ENCODE measurements around the gene DUOXA2.

DNA sequence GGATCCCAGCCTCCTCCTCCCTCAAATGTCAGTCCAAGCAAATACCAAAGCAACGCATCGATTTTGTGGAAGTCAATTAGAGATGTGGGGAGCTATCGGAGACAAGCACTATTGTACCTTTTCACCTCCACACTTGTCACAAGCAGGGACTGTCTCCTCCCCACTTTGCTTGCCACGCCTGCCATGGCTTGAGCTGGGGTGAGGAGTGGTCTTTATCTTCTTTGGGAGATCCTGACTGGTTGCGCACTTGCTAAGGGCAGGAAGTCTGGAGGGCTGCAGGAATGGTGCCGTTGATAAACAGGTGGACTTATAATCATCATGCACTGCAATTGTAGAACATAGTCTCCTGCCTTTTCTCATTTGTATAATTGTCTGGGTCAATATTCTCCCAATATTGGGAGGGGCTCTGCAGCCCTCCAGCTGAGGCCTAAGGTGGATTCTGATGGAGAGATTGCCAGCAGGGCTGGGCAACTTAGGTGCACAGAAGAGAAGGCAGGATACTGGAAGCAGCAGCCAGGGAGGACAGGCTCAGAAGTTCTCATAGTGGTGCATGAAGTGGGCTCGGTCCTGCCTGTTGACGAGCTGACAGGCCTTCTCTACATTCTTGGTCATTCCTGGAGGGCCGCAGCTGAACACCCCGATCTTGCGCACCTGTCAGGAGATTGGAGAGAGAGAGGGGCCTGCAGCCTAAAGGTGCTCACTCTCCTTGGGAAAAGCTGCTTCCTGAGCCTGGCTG is 20.3 kb upstream of the DUOXA2 start:
- TF ChIP-seq EZH2 (IDR thresholded peaks at IDR 0.05; ENCODE audit: low read depth, unreplicated experiment), result no peak
- TF ChIP-seq, protein P1, sequence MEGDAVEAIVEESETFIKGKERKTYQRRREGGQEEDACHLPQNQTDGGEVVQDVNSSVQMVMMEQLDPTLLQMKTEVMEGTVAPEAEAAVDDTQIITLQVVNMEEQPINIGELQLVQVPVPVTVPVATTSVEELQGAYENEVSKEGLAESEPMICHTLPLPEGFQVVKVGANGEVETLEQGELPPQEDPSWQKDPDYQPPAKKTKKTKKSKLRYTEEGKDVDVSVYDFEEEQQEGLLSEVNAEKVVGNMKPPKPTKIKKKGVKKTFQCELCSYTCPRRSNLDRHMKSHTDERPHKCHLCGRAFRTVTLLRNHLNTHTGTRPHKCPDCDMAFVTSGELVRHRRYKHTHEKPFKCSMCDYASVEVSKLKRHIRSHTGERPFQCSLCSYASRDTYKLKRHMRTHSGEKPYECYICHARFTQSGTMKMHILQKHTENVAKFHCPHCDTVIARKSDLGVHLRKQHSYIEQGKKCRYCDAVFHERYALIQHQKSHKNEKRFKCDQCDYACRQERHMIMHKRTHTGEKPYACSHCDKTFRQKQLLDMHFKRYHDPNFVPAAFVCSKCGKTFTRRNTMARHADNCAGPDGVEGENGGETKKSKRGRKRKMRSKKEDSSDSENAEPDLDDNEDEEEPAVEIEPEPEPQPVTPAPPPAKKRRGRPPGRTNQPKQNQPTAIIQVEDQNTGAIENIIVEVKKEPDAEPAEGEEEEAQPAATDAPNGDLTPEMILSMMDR (conservative IDR thresholded peaks at IDR 0.05; ENCODE audit: low read depth in 2 of 2), result no peak
- TF ChIP-seq CREB1 (CRISPR knock-in tag; IDR thresholded peaks at IDR 0.05; ENCODE audit: low read depth), result no peak
- no peak for TF ChIP-seq EZH2phosphoT487 (IDR thresholded peaks at IDR 0.05; ENCODE audit: unreplicated experiment)
- TF ChIP-seq, protein P2, sequence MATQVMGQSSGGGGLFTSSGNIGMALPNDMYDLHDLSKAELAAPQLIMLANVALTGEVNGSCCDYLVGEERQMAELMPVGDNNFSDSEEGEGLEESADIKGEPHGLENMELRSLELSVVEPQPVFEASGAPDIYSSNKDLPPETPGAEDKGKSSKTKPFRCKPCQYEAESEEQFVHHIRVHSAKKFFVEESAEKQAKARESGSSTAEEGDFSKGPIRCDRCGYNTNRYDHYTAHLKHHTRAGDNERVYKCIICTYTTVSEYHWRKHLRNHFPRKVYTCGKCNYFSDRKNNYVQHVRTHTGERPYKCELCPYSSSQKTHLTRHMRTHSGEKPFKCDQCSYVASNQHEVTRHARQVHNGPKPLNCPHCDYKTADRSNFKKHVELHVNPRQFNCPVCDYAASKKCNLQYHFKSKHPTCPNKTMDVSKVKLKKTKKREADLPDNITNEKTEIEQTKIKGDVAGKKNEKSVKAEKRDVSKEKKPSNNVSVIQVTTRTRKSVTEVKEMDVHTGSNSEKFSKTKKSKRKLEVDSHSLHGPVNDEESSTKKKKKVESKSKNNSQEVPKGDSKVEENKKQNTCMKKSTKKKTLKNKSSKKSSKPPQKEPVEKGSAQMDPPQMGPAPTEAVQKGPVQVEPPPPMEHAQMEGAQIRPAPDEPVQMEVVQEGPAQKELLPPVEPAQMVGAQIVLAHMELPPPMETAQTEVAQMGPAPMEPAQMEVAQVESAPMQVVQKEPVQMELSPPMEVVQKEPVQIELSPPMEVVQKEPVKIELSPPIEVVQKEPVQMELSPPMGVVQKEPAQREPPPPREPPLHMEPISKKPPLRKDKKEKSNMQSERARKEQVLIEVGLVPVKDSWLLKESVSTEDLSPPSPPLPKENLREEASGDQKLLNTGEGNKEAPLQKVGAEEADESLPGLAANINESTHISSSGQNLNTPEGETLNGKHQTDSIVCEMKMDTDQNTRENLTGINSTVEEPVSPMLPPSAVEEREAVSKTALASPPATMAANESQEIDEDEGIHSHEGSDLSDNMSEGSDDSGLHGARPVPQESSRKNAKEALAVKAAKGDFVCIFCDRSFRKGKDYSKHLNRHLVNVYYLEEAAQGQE (IDR thresholded peaks at IDR 0.05; ENCODE audit: unreplicated experiment), result no peak
- TF ChIP-seq, protein P3, sequence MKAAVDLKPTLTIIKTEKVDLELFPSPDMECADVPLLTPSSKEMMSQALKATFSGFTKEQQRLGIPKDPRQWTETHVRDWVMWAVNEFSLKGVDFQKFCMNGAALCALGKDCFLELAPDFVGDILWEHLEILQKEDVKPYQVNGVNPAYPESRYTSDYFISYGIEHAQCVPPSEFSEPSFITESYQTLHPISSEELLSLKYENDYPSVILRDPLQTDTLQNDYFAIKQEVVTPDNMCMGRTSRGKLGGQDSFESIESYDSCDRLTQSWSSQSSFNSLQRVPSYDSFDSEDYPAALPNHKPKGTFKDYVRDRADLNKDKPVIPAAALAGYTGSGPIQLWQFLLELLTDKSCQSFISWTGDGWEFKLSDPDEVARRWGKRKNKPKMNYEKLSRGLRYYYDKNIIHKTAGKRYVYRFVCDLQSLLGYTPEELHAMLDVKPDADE (IDR thresholded peaks at IDR 0.05), result no peak
- no peak for TF ChIP-seq STAT1 (IDR thresholded peaks at IDR 0.05; ENCODE audit: unreplicated experiment)
- no peak for TF ChIP-seq POLR2AphosphoS5 (IDR thresholded peaks at IDR 0.05; ENCODE audit: low read depth)
- TF ChIP-seq ZNF114 (CRISPR knock-in tag; IDR thresholded peaks at IDR 0.05), result no peak
